CD4-positive, alpha-beta T cell treated with Interleukin-10 for 1 hour (primary cell): Measurements from ENCODE around the gene PAQR5.
"Not testable (repeated sequence)": the region's sequence is repeated elsewhere in the genome, so short reads cannot be mapped to it uniquely, and the experiment has no call there.

Experiments used
- DNase-seq: peaks from one replicate; pipeline ENCODE4 v3.0.0-alpha.2; 2020

The PAQR5 gene

DNA sequence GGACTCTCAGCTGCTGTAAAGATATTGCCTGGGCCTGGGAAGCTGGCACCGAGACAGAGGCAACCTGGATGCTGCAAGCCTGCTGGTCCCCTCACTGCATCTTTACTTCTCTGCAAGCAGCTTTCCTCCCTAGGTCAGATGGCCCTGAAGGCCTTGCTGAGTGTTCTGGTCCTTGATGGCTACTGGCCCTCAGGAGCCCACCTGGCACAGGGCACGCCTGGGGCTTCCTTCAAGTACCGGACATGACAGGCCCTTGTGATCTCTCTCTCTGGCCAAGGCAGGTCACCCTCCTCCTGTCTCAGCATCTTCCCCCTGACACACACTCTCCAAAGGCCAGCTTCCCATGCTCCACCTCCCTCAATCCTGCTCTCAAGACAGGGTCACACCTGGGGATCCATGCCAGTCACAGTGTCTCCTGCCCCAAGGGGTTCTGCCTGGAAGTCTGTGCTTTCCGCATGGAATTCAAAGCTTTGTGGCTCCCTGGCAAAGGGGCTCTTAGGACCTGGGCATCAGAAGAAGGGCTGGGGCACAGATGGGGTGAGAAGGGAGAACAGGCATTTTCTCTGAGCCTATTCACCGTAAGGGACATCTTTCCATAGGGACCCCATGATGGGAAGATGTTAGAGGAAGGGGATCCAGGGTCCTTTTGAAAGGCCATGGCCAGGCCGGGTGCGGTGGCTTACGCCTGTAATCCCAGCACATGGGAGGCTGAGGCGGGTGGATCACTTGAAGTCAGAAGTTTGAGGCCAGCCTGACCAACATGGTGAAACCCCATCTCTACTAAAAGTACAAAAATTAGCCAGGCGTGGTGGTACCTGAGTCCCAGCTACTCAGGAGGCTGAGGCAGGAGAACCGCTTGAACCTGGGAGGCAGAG is 4.7 kb upstream of the PAQR5 start:
- no peak for DNase-seq

- no peak for DNase-seq
Measured at GRCh38 chr15:69296606-69297005, 2.1 kb upstream of the PAQR5 start.

DNA sequence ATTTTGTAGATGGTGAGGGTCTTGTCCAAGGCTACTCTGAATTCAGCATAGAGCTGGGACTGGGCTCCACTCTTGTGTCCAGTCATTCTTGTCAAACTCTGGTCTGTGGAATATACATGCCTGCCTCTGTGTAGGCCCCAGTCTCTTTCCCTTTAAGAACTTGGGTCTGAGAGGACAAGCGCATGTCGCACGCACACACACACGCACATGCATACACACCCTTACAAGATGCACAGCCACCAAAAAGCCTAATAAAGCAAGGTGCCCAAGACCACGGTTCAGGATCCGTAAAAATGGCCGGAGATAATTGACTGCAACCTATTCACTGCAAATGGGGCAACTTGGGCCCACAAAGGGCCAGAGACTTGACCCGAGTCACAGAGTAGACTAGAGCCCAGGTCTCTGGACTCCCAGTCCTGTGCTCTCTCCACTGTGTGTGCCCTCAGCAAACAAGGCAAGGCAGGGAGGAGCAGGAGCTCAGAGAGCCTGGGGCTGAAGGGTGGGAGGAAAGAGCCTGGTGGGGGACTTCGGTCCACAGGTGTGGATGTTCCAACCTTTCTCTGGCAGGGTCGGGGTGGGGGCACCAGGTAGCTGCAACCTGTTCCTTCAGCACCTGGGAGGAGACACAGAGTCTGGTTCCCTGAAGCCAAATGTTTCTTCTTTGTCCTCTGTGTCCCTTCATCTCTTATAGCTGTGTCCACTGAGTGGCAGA is 914 bp upstream of the PAQR5 start:
- no peak for DNase-seq

- no peak for DNase-seq
Measured at GRCh38 chr15:69298354-69298696, 387 bp upstream of the PAQR5 start.

DNA sequence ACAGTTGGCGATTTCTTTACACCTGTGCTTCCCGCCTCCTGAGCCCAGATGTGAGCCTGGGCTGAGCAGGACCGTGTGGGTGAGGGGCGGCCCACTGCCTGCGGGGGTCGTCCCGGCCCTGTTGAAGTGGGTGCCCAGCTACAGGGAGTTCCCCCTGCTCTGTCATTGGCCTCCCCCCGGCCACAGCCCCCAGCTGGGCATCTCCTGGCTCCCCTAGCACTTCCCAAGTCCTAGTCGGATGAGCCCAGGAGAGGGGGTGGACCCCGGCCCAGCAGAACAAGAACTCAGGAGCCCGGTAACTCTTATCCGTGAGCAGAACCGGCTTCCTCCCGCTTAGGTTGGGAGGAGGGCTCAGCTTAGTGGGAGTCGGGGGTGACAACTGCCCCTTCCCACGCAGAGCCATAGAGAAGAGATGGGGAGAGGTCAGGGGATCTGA is 757 bp downstream of the PAQR5 start:
- DNase-seq: no peak

DNA sequence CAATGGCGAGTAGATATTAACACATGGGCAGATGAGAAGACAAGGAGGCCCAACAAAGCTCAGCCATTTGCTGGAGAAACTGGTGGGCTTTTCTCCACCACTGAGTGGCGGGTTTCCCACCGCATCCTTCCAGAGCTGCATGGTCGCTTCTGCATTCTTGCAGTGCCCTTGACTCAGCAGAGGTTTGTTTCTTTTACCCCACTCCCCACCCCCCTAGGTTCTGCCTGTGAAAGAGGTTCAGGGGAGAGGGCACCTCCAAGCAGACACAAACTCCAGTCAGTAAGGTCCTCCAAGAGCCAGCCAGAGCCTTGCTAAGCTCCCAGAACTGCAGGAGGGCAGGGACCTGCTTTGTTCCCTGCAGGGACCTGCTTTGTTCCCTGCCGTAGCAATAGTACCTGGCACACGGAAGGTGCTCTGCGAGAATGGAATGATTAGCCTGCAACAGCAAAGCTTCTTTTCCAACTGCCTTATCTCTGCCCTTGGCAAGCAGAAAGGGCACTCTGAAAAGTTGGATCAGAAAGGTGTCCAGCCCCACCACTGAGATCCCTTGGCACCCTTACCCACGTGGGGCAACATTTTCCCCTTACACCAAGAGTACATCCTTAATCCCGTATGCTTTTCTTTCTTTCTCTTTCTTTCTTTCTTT is 1.4 kb downstream of the PAQR5 start:
- DNase-seq: no peak

DNA sequence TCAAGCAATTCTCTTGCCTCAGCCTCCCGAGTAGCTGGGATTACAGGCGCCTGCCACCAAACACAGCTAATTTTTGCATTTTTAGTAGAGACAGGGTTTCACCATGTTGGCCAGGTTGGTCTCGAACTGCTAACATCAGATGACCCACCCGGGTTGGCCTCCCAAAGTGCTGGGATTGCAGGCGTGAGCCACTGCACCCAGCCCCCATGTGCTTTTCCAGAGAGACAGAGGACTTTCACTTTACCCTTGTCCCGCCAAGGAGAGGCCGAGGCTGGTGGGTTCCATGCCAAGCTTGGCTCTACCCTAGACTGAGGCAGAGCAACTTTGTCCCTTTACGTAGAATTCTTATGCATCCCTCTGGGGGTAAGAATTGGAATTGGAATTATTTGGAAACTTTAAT is 2.4 kb downstream of the PAQR5 start:
- DNase-seq: not testable (repeated sequence)

DNA sequence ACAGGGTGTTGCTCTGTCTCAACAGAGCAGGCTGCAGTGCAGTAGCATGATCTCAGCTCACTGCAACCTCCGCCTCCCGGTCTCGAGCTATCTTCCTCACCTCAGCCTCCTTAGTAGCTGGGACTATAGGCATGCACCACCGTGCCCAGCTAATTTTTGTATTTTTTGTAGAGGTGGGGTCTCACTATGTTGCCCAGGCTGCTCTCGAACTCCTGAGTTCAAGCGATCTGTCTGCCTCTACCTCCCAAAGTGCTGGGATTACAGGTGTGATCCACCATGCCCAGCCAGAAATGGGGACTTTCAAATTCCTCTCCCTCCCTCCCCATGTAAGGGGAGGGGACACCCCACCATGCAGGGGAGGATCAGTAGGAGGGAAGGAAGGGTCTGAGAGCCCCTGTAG is 3.4 kb downstream of the PAQR5 start:
- DNase-seq: not testable (repeated sequence)

DNA sequence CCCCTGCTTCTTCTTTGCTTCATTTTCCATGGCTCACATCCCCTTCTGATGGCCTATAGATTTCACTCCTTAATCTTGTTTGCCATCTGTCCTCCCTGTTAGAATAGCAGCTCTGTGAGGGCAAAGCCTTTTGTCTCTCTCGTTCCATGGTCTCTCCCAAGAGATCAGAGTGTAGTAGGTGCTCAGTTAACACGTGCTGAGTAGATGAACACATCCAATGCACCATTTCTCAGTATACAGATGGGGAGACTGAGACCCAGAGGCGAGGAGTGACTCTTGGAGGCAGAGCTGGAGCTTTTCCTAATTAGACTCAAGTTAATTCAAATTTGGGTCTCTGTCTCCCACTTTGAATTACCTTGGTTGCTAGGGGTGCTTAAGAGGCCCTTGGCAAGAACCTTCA is 4.2 kb downstream of the PAQR5 start:
- DNase-seq: no peak

- DNase-seq: no peak
Measured at GRCh38 chr15:69303337-69304181, 4.8 kb downstream of the PAQR5 start.

DNA sequence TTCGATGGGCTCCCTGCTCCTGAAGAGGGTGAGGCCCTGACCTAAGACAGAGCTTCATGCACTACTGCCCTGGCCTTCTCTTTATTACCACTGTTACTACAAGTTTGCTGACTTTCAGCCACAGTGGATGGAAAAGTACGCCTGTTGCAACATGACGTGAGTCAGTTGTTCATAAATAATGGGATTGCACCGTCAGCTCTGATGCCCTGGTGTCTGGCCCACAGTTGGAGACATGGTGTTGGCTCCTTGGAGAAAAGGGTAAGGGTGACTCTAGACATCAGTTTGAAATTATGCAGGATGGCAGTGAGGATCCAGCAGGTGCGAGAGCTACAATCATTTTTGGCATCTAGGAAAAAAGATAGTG is 5.5 kb downstream of the PAQR5 start:
- DNase-seq: no peak

DNA sequence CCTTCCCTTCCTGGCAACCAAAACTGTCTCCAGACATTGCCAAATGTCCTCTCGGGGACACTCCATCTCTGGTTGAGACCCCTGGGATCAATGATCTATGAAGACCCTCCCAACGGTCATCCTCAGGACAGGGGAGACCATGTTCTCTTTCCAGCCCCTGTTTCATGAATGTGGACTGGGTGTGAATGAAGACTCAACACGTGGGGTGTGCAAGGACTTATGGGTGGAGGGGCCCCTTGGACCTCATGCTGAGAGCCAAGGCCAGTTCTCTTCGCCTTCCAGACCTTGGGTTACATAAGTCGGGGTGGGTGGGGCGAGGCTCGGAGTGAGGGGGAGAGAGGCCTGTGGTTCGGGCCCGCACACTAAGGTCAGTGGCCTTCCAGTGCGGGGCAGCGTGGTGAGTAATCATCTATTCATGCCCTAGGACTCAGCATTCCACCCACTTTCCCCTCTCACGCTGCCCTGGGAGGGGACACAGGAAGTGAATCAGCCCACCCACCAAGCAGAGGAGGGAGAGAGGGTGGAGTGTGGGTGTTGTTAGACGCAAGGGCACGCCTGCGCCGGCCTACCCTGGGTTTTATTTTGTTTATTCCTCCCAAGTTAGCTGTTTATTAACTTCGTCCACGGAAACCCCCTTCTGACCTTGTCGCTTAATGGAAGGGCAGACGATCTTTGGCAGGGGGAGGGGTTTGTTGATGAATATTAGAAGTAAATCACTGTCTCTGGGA is 6.7 kb downstream of the PAQR5 start:
- no peak for DNase-seq

- DNase-seq: no peak
Measured at GRCh38 chr15:69305933-69306568, 7.3 kb downstream of the PAQR5 start.

DNA sequence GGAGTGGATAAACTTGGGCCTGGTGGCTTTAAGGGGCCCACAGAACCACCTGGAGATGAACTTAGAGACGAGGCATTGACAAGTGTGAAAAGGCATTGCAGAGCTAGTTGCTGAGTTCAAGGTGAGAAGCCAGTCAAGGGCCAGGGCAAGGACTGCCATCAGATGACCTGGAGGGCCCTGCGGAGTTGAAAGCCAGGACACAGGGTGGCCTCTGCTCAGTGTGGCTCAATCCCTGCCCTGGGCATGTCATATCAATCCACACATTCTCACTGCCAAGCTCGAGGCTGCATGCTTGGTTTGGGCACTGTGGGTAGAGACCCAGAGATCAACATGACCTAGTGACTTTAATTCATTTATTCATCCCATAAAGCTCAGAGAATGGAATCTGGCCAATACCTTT is 9.2 kb downstream of the PAQR5 start:
- DNase-seq: no peak

- DNase-seq: no peak
Measured at GRCh38 chr15:69308949-69309348, 10.2 kb downstream of the PAQR5 start.

DNA sequence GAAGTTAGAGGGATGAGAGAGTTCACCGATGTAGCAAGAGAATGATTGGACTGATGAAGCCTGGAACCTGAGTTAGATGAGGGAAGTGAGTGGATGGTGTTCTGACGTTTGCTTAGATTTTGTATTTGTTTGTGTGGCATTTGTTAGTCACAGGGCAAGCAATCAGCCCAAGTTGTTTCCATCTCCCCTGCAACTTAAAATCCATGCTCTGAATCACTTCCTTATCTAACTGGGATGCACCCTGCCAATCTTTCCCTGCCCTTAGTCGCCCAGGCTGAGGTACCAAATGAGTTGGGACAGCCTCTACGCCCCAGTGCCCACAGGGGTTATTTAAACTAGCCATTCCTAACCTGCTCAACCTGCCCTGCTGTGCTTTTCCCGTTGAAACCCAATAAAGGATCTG is 12.6 kb downstream of the PAQR5 start:
- no peak for DNase-seq

- DNase-seq: no peak
Measured at GRCh38 chr15:69313432-69314000, 14.8 kb downstream of the PAQR5 start.

DNA sequence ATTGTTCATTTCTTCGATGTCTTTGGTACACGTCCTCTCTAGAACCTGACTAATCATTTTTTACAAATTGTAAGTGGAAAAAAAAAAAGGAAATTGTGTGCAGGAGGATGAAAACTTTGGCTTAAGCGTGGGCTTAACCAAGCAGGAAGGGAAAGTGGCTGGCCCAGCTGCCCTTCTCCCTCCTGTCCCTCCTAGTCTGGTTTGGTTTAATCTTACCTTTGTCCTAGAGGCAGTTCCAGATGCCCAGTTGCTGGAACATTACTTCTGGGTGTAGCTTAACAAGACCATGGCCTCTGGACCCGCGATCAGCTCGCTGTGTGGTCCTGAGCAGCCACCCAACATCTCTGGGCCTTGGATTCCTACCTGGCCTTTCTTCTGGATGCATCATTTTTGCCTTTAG is 15.4 kb downstream of the PAQR5 start:
- no peak for DNase-seq

DNA sequence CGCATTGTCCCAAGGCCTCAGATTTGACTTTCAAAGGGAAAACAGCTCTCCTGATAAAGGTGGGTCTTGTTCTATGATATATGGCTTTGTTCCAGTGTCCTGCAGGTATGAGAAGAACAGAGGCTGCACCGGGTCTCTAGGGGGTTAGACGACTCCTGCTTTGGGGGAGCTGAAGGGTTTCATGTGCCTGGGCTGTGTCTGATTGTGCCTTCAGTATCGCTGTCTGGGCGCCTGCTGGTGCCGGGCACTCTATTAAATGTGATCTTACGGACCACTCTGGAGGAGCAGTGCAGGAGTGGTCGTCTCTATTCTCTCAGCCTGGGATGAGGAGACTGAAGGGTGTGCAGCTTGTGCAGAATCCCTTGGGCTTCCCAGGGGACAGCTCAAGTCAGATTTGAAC is 16.0 kb downstream of the PAQR5 start:
- no peak for DNase-seq

- DNase-seq: no peak
Measured at GRCh38 chr15:69315402-69316110, 16.8 kb downstream of the PAQR5 start.

DNA sequence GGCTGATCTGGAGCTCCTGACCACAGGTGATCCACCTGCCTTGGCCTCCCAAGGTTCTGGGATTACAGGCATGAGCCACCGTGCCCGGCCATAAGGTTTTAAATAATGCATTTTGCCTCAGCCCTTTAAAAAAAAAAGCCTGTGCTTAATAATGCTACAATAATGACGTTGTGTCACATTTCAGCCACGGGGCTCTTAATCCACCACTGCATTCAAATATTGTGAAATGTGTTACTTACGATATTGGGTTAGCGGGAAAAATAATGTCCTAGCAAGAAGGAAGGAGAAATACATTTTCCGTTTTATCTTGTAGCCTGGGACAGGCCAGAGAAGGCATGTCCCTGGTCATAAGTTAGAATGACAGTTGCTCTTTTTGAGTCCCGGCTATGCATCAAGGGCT is 17.6 kb downstream of the PAQR5 start:
- DNase-seq: no peak
